PFSK-1 (cell line): ENCODE measurements around the gene SCUBE2.

Experiments
- FOXP2 ChIP-seq: optimal IDR thresholded peaks from 2 replicates; pipeline ENCODE3; 2011; ENCODE audit warnings: borderline replicate concordance, control low read depth, inconsistent platforms; ENCODE audit not compliant: insufficient read depth; ENCODE audit errors: extremely low read length, extremely low read depth
- POLR2AphosphoS5 ChIP-seq: IDR thresholded peaks from 2 replicates; pipeline ENCODE4 v1.6.1; 2012; ENCODE audit warnings: low read depth, mild to moderate bottlenecking, control low read depth, low read length, moderate library complexity
- SIN3A ChIP-seq: IDR thresholded peaks from 2 replicates; pipeline ENCODE4 v1.6.1; 2012; ENCODE audit warnings: mild to moderate bottlenecking, low read length, moderate library complexity, borderline replicate concordance; ENCODE audit not compliant: insufficient read depth
- TAF1 ChIP-seq: IDR thresholded peaks from 2 replicates; pipeline ENCODE4 v1.6.1; 2012; ENCODE audit warnings: low read length, control low read depth, borderline replicate concordance; ENCODE audit not compliant: insufficient read depth
- TF ChIP-seq, protein P1 (sequence below), 2 experiments: IDR thresholded peaks; 2 replicates each; pipeline versions ENCODE4 v1.6.1 to v1.8.0; 2011 to 2012; ENCODE audit warnings: low read depth in 2 of 2, low read length in 2 of 2, control low read depth in 1 of 2, inconsistent platforms in 1 of 2, mild to moderate bottlenecking in 1 of 2, moderate library complexity in 1 of 2; ENCODE audit not compliant: insufficient read depth in 1 of 2

DNA sequence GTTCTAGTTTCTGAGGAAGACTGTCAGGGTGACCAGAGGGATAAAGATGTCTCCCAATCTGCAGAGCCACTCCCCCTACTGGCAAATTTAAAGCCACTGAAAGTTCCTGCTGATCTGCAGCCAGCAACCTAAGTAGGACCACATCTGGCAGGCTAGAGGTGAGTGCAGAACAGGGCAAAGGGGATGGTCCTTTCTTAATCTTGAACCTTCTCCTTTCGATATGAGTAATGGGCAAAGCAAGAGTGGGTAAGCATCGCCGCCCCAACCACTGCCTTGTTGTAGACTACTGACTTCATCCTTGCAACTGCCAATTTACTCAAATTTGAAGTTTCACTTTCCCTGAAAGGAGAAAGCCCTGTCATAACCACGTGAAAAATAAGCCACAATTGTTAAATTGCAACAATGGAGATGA, 30.7 kb downstream of the SCUBE2 start:
- TF ChIP-seq POLR2AphosphoS5 (no peak), TAF1 (no peak), FOXP2 (no peak), SIN3A (no peak)
- TF ChIP-seq, protein P1, sequence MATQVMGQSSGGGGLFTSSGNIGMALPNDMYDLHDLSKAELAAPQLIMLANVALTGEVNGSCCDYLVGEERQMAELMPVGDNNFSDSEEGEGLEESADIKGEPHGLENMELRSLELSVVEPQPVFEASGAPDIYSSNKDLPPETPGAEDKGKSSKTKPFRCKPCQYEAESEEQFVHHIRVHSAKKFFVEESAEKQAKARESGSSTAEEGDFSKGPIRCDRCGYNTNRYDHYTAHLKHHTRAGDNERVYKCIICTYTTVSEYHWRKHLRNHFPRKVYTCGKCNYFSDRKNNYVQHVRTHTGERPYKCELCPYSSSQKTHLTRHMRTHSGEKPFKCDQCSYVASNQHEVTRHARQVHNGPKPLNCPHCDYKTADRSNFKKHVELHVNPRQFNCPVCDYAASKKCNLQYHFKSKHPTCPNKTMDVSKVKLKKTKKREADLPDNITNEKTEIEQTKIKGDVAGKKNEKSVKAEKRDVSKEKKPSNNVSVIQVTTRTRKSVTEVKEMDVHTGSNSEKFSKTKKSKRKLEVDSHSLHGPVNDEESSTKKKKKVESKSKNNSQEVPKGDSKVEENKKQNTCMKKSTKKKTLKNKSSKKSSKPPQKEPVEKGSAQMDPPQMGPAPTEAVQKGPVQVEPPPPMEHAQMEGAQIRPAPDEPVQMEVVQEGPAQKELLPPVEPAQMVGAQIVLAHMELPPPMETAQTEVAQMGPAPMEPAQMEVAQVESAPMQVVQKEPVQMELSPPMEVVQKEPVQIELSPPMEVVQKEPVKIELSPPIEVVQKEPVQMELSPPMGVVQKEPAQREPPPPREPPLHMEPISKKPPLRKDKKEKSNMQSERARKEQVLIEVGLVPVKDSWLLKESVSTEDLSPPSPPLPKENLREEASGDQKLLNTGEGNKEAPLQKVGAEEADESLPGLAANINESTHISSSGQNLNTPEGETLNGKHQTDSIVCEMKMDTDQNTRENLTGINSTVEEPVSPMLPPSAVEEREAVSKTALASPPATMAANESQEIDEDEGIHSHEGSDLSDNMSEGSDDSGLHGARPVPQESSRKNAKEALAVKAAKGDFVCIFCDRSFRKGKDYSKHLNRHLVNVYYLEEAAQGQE (IDR thresholded peaks at IDR 0.05; ENCODE audit: insufficient read depth in 1 of 2, low read depth in 2 of 2, low read length in 2 of 2): no peak
